Measurements from ENCODE around the gene MON1A.

MON1A gene

GRCh38 chr3:49867400-49867799 is 62.2 kb downstream of the MON1A start:
- Mint-ChIP-seq H3K9me3 (no peaks in the 10 kb centered on the region), H3K36me3 (ENCODE audit: low read depth) (no peaks in the 10 kb centered on the region), H3K27ac (no peak overlapping the region), H3K27me3 (ENCODE audit: low read depth) (peaks cover 41% of the 10 kb centered on the region), H3K4me3 (no peak overlapping the region), H3K4me1 (ENCODE audit: low read depth) (no peaks in the 10 kb centered on the region)
- DNase-seq (ENCODE audit: low spot score) = no peak

GRCh38 chr3:49865198-49865784 is 64.3 kb downstream of the MON1A start:
- Mint-ChIP-seq H3K4me1 (ENCODE audit: low read depth) (no peaks in the 10 kb centered on the region), H3K27me3 (ENCODE audit: low read depth) (peaks cover 32% of the 10 kb centered on the region)

GRCh38 chr3:49864505-49864904 is 65.1 kb downstream of the MON1A start:
- Mint-ChIP-seq H3K36me3 (ENCODE audit: low read depth) (no peaks in the 10 kb centered on the region), H3K27ac (no peak overlapping the region), H3K27me3 (ENCODE audit: low read depth) (peaks cover 28% of the 10 kb centered on the region), H3K4me3 (no peak overlapping the region), H3K4me1 (ENCODE audit: low read depth) (no peaks in the 10 kb centered on the region), H3K9me3 (no peaks in the 10 kb centered on the region)
- DNase-seq (ENCODE audit: low spot score) = no peak

More at GRCh38 chr3:49865198-49865784, 64.3 kb downstream of the MON1A start:
- no peak overlapping the region for H3K4me3 Mint-ChIP-seq
- DNase-seq (ENCODE audit: low spot score) = no peak
- H3K9me3 Mint-ChIP-seq = no peaks in the 10 kb centered on the region
- no peaks in the 10 kb centered on the region for H3K36me3 Mint-ChIP-seq (ENCODE audit: low read depth)
- no peak overlapping the region for H3K27ac Mint-ChIP-seq

- DNase-seq (ENCODE audit: low spot score) = no peak
- peaks cover 9% of the 10 kb centered on the region for H3K4me1 Mint-ChIP-seq (ENCODE audit: low read depth)
- H3K27ac Mint-ChIP-seq = no peak overlapping the region
- H3K36me3 Mint-ChIP-seq (ENCODE audit: low read depth) = no peaks in the 10 kb centered on the region
- H3K27me3 Mint-ChIP-seq (ENCODE audit: low read depth) = no peaks in the 10 kb centered on the region
- H3K9me3 Mint-ChIP-seq = no peaks in the 10 kb centered on the region
- no peak overlapping the region for H3K4me3 Mint-ChIP-seq
Measured at GRCh38 chr3:49859576-49860305, 69.9 kb downstream of the MON1A start.

Data from T-helper 2 cell treated with Interferon-gamma antibody and Interleukin-4, amounts not matched to agents 5 μg/mL and 100 μg/mL, for 36 hours (primary cell).